GM21529 (cell line): Measurements from ENCODE around the gene OR7A5.
A peak's percentile ranks its signal among the peaks of the same experiment; 100 is the strongest.
"Not testable (repeated sequence)": the region's sequence is repeated elsewhere in the genome, so short reads cannot be mapped to it uniquely, and the experiment has no call there.

Experiments
- ATAC-seq: cut with Tn5 transposase; IDR thresholded peaks from one replicate; pipeline ENCODE4 v1.9.1; 2021; ENCODE audit not compliant: unreplicated experiment

OR7A5 gene

GRCh38 chr19:14785102-14785793, 49.7 kb downstream of the OR7A5 start:
- peak; percentile 35 for ATAC-seq

GRCh38 chr19:14784730-14785101, 50.3 kb downstream of the OR7A5 start:
- peak; percentile 62 for ATAC-seq

GRCh38 chr19:14783410-14783998, 51.5 kb downstream of the OR7A5 start:
- not testable (repeated sequence) for ATAC-seq

- ATAC-seq: no peak
These were observed 52.2 kb downstream of the OR7A5 start for GRCh38 chr19:14782626-14783409.

GRCh38 chr19:14781713-14782536, 53.1 kb downstream of the OR7A5 start:
- not testable (repeated sequence) for ATAC-seq

- ATAC-seq: not testable (repeated sequence)
These were observed 54.3 kb downstream of the OR7A5 start for GRCh38 chr19:14780622-14781225.

GRCh38 chr19:14779151-14779550, 55.8 kb downstream of the OR7A5 start:
- ATAC-seq: no peak

- ATAC-seq: not testable (repeated sequence)
These were observed 56.7 kb downstream of the OR7A5 start, which contains the start of gene ADGRE2 for GRCh38 chr19:14778110-14778845. ADGRE2 (minus strand) TSS chr19:14778560; CDS start chr19:14776756, 1,804 bp downstream.

GRCh38 chr19:14777645-14778044, 57.3 kb downstream of the OR7A5 start:
- ATAC-seq: not testable (repeated sequence)
